ENCODE measurements around the gene KCNG4.

DNA sequence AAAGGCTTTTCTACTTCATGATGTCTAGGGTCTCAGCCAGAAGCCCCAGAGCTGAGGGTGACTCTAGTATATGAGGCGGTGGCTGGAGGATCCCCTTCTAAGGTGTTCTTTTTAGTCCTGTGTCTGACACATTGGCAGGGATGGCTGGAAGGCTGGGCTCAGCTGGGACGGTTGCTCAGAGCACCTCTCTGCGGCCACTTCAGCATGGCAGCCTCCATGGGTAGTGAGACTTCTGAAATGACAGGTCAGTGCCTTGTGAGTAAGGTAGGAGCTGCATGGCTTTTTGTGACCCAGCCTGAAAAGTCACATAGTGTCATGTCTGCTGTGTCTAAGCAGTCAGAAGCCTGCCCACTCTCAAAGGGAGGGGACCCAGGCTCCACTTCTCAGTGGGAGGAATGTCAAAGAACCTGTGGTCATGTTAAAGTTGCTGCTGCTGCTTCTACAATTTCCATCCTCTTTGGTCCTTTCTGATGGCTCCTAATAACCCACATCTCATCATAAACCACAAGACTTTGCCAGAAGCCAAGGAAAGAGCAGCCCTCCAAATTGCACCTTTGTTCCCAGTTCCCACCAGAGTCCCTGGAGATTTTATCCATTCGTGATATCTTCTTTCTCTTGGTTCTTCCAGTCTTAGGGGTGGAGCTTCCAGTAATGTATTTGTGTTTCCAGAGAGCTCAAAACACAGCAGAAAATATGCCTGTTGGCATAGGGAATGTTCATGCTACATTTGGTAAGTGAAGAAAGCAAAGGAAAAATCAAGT is 15.4 kb upstream of the KCNG4 start:
- TF ChIP-seq EZH2 (IDR thresholded peaks at IDR 0.05): no peak
- no peak for TF ChIP-seq CTCF (IDR thresholded peaks at IDR 0.05)

Measured in neural progenitor cell (in vitro differentiated cells).